HepG2 (cell line): ENCODE results near the gene CTNNBL1. TPM values are rescaled to one million over a fixed set of nuclear protein-coding genes. Genes with fewer than 3 reads are reported as not detected.

Experiments
- ATAC-seq: fragments of 200-7000 bp; cut with Tn5 transposase; 3 replicates; pipeline ENCODE4 v1.9.1; 2020; ENCODE audit warnings: mild to moderate bottlenecking, moderate library complexity
- BruUV-seq: library from RNA; stranded (reverse); fragments of 400-500 nt; replicated peaks from 2 replicates; lab custom pipeline; 2021; lab: Mats Ljungman, UMichigan
- CTCF ChIA-PET: fragments of 300-600 bp; formaldehyde crosslinking; extraction: SDS; loops from one replicate; lab custom pipeline; 2021; ENCODE audit warnings: low total read pairs, inconsistent platforms, low intra/inter-chr PET ratio; lab: Yijun Ruan, JAX
- POLR2A ChIA-PET: fragments of 350-600 bp; sonication (Branson Sonifier 250); formaldehyde crosslinking; loops from one replicate; lab custom pipeline; 2020; ENCODE audit warnings: antibody characterized with exemption, inconsistent platforms; lab: Yijun Ruan, JAX
- DNase-seq: peaks from one replicate; pipeline ENCODE4 v3.0.0-alpha.2; 2015; ENCODE audit warnings: low spot score
- FAIRE-seq: peaks from 3 replicates; lab custom pipeline; 2011; peaks lifted over from hg19 to GRCh38; lab: Jason Lieb, UNC
- H2AFZ ChIP-seq: one replicate; pipeline ENCODE4 v1.6.1; 2011; ENCODE audit warnings: low read length, inconsistent platforms
- H3K27ac ChIP-seq: fragments of 300-600 bp; 3 replicates; pipeline ENCODE4 v1.8.0; 2011; ENCODE audit warnings: mixed run types, mild to moderate bottlenecking, mixed read lengths, low read length, inconsistent platforms; ENCODE audit not compliant: insufficient read depth; ENCODE audit errors: extremely low read length
- H3K27me3 ChIP-seq, 2 experiments: fragments of 200-600 bp in 1 of 2; 2 replicates in 1 of 2; 3 replicates in 1 of 2; pipeline versions ENCODE4 v1.6.0 to v1.8.0; 2011; ENCODE audit warnings: low read length in 2 of 2, mild to moderate bottlenecking in 2 of 2, moderate library complexity in 2 of 2, inconsistent platforms in 1 of 2; ENCODE audit not compliant: insufficient read depth in 2 of 2, control insufficient read depth in 1 of 2
- H3K36me3 ChIP-seq, 2 experiments: fragments of 200-600 bp in 1 of 2; replicated peaks in 1 of 2; 2 replicates in 1 of 2; 3 replicates in 1 of 2; pipeline versions ENCODE4 v1.5.1 to v1.8.0; 2011; ENCODE audit warnings: low read length in 2 of 2, inconsistent platforms in 1 of 2; ENCODE audit not compliant: insufficient read depth in 2 of 2, control insufficient read depth in 1 of 2
- H3K4me1 ChIP-seq: 2 replicates; pipeline ENCODE4 v1.5.1; 2012; ENCODE audit warnings: low read length, inconsistent platforms; ENCODE audit not compliant: insufficient read depth
- H3K4me2 ChIP-seq: 2 replicates; pipeline ENCODE4 v1.6.0; 2011; ENCODE audit warnings: low read depth, low read length, inconsistent platforms
- H3K4me3 ChIP-seq, 3 experiments: fragments of 200-600 bp in 1 of 3; sonication (generic), shearing (Covaris generic) in 1 of 3; replicated peaks in 1 of 3; 2 replicates each; pipeline ENCODE4 v1.5.1; 2011 to 2016; ENCODE audit warnings: low read length in 3 of 3, inconsistent platforms in 2 of 3, low read depth in 2 of 3, mild to moderate bottlenecking in 2 of 3, control low read depth in 1 of 3, mixed read lengths in 1 of 3; ENCODE audit not compliant: insufficient read depth in 1 of 3
- H3K79me2 ChIP-seq: one replicate; pipeline ENCODE4 v1.6.1; 2011; ENCODE audit warnings: low read length, inconsistent platforms; ENCODE audit not compliant: insufficient read depth
- H3K9ac ChIP-seq: 2 replicates; pipeline ENCODE4 v1.6.0; 2011; ENCODE audit warnings: mild to moderate bottlenecking, low read depth, low read length, inconsistent platforms; ENCODE audit not compliant: insufficient read depth
- H3K9me3 ChIP-seq: 2 replicates; pipeline ENCODE4 v1.5.1; 2012; ENCODE audit warnings: mild to moderate bottlenecking, low read length
- H4K20me1 ChIP-seq: 2 replicates; pipeline ENCODE4 v1.6.0; 2011; ENCODE audit warnings: inconsistent platforms, mild to moderate bottlenecking, low read length, moderate library complexity; ENCODE audit not compliant: insufficient read depth
- CREB1 ChIP-seq, 2 experiments: fragments of 450-650 bp in 1 of 2; IDR thresholded peaks; 2 replicates each; pipeline ENCODE4 v1.6.1; 2016 to 2017; ENCODE audit warnings: control low read depth in 1 of 2, mild to moderate bottlenecking in 1 of 2, missing compliant biosample characterization in 1 of 2, missing genetic modification characterization in 1 of 2
- FLYWCH1 ChIP-seq: sonication (generic); formaldehyde crosslinking; IDR thresholded peaks from 2 replicates; pipeline ENCODE4 v1.8.1; 2023; ENCODE audit warnings: mild to moderate bottlenecking, missing genetic modification reagents
- GMEB1 ChIP-seq: sonication (generic); formaldehyde crosslinking; IDR thresholded peaks from 2 replicates; pipeline ENCODE4 v1.5.1; 2020; ENCODE audit warnings: missing genetic modification reagents, mild to moderate bottlenecking, borderline replicate concordance
- PAWR ChIP-seq: sonication (generic); formaldehyde crosslinking; IDR thresholded peaks from 2 replicates; pipeline ENCODE4 v1.4.0; 2020; ENCODE audit warnings: missing genetic modification reagents, mild to moderate bottlenecking, borderline replicate concordance
- RBAK ChIP-seq: sonication (generic); formaldehyde crosslinking; IDR thresholded peaks from 2 replicates; pipeline ENCODE4 v1.5.1; 2020; ENCODE audit warnings: mild to moderate bottlenecking, missing genetic modification reagents
- RXRA ChIP-seq: sonication (generic); formaldehyde crosslinking; IDR thresholded peaks from 2 replicates; pipeline ENCODE4 v1.5.1; 2020; ENCODE audit warnings: missing genetic modification reagents
- YEATS4 ChIP-seq: sonication (generic); formaldehyde crosslinking; IDR thresholded peaks from 2 replicates; pipeline ENCODE4 v1.4.0; 2020; ENCODE audit warnings: missing genetic modification reagents, borderline replicate concordance
- WGBS: methylation state at CpG from one replicate; pipeline ENCODE4 v1.1.6; 2017; ENCODE audit warnings: low lambda C conversion rate; 5-methylcytosine and 5-hydroxymethylcytosine counted together
- in situ Hi-C: cut with HindIII; loops from 2 replicates; pipeline ENCODE4 v1.10.0; 2017; ENCODE audit warnings: low pct_unique_long_range_greater_than_20kb; ENCODE audit not compliant: extremely low pct_ligation_motif_present
- intact Hi-C: fragments of 100-400 bp; cut with micrococcal nuclease; formaldehyde crosslinking; loops from one replicate; pipeline ENCODE4 v1.10.0; 2022; ENCODE audit not compliant: unreplicated experiment
- polyA plus RNA-seq, 8 experiments: library from polyadenylated mRNA; depleted of rRNA in 3 of 8; stranded (reverse) in 7 of 8; unstranded in 1 of 8; fragments of >200 nt; fragmentation: Illumina TruSeq in 4 of 8; extraction: Trizol in 4 of 8; gene quantifications; 2 replicates each; pipeline versions ENCODE4 v1.2.1 to v1.2.3, GENCODE V29; 2011 to 2016; ENCODE audit warnings: low read depth in 4 of 8, missing spikeins in 1 of 8, mixed read lengths in 1 of 8; ENCODE audit not compliant: insufficient read depth in 1 of 8
- total RNA-seq, 5 experiments: library from RNA; depleted of rRNA; stranded (reverse); fragments of >200 nt; fragmentation: Illumina TruSeq; extraction: Trizol; gene quantifications; 2 replicates each; pipeline ENCODE4 v1.2.3, GENCODE V29; 2016; ENCODE audit warnings: low read depth in 1 of 5

CTNNBL1 gene
- total and polyA plus RNA-seq, 2 of the 13 experiments (the other 11 are each of a cell fraction or from before 2014, with no cell fraction given), result 49.3 to 94.6 TPM

GRCh38 chr20:37686762-37687477, 6.9 kb upstream of the CTNNBL1 start:
- no peaks in the 10 kb centered on the region for H3K36me3 ChIP-seq
- ChIA-PET CTCF (no interaction called here), POLR2A (no interaction called here)
- no peak for DNase-seq
- H3K27ac ChIP-seq, result no peak overlapping the region
- H3K4me1 ChIP-seq, result peaks cover 12% of the 10 kb centered on the region
- no peak overlapping the region for H2AFZ ChIP-seq
- no peaks in the 10 kb centered on the region for H3K9me3 ChIP-seq
- H3K4me2 ChIP-seq, result no peak overlapping the region
- H3K27me3 ChIP-seq, result 0 out of 5 replicates have a peak, but pooled peaks cover 0 to 4% of the 10 kb centered on the region in 2 experiments
- H3K79me2 ChIP-seq, result no peaks in the 10 kb centered on the region
- ATAC-seq, result no peak
- 7% methylated on average over 2 of the region's 2 CpGs for WGBS
- FAIRE-seq, result no peak
- in situ Hi-C loops (no loop called here), intact Hi-C loops (no loop called here)
- BruUV-seq, result no TSS peak
- H4K20me1 ChIP-seq, result no peaks in the 10 kb centered on the region
- no peak overlapping the region for H3K4me3 ChIP-seq
- H3K9ac ChIP-seq, result no peak overlapping the region
- no peak for TF ChIP-seq YEATS4 (CRISPR knock-in tag)
- TF ChIP-seq RBAK (CRISPR knock-in tag), result peak; percentile 56; the same call in 1 of the 2 replicates
- no peak for TF ChIP-seq FLYWCH1
- no peak for TF ChIP-seq RXRA (CRISPR knock-in tag)
- peak; percentile 51; the same call in 1 of the 2 replicates for TF ChIP-seq CREB1 (IDR thresholded peaks at IDR 0.05)
- no peak for TF ChIP-seq CREB1 (CRISPR knock-in tag; IDR thresholded peaks at IDR 0.05)
- no peak for TF ChIP-seq PAWR (CRISPR knock-in tag)

- H3K9me3 ChIP-seq, result no peaks in the 10 kb centered on the region
- H3K36me3 ChIP-seq, result no peaks in the 10 kb centered on the region
- FAIRE-seq (no peak), DNase-seq (no peak), ATAC-seq (no peak)
- no peaks in the 10 kb centered on the region for H3K79me2 ChIP-seq
- H3K4me2 ChIP-seq, result no peak overlapping the region
- no peaks in the 10 kb centered on the region for H4K20me1 ChIP-seq
- H3K4me1 ChIP-seq, result peaks cover 17% of the 10 kb centered on the region
- POLR2A ChIA-PET, result no interaction called here
- no peak overlapping the region for H3K9ac ChIP-seq
- H2AFZ ChIP-seq, result no peak overlapping the region
- BruUV-seq, result no TSS peak
- WGBS, result 15% methylated on average over 3 of the region's 3 CpGs
- no peak for TF ChIP-seq GMEB1 (CRISPR knock-in tag)
- intact Hi-C loops (no loop called here), in situ Hi-C loops (no loop called here)
- H3K27ac ChIP-seq, result no peak overlapping the region
- H3K27me3 ChIP-seq, result 0 out of 5 replicates have a peak, but pooled peaks cover 0 to 4% of the 10 kb centered on the region in 2 experiments
- CTCF ChIA-PET, result no interaction called here
- H3K4me3 ChIP-seq, result no peak overlapping the region
Measured at GRCh38 chr20:37687478-37687805, 6.4 kb upstream of the CTNNBL1 start.
